Measurements from ENCODE around the gene CUTC.

- TF ChIP-seq POLR2A (IDR thresholded peaks at IDR 0.05; ENCODE audit: borderline replicate concordance, extremely low read depth, insufficient read depth, insufficient read length) (no peak), RAD21 (IDR thresholded peaks at IDR 0.05; ENCODE audit: low read depth) (no peak), EGR1 (IDR thresholded peaks at IDR 0.05; ENCODE audit: low read depth) (no peak), EZH2phosphoT487 (IDR thresholded peaks at IDR 0.05; ENCODE audit: borderline replicate concordance) (no peak), CEBPB (IDR thresholded peaks at IDR 0.05; ENCODE audit: low read depth) (no peak), SP1 (IDR thresholded peaks at IDR 0.05; ENCODE audit: low read depth) (no peak), EZH2 (IDR thresholded peaks at IDR 0.05) (no peak), POLR2AphosphoS5 (IDR thresholded peaks at IDR 0.05; ENCODE audit: low read depth, low read length) (no peak), YY1 (IDR thresholded peaks at IDR 0.05; ENCODE audit: extremely low read depth, insufficient replicate concordance, low read depth, low read length) (no peak), CBX3 (IDR thresholded peaks at IDR 0.05; ENCODE audit: low read depth) (no peak), JUND (IDR thresholded peaks at IDR 0.05) (no peak)
- TF ChIP-seq, protein P1, sequence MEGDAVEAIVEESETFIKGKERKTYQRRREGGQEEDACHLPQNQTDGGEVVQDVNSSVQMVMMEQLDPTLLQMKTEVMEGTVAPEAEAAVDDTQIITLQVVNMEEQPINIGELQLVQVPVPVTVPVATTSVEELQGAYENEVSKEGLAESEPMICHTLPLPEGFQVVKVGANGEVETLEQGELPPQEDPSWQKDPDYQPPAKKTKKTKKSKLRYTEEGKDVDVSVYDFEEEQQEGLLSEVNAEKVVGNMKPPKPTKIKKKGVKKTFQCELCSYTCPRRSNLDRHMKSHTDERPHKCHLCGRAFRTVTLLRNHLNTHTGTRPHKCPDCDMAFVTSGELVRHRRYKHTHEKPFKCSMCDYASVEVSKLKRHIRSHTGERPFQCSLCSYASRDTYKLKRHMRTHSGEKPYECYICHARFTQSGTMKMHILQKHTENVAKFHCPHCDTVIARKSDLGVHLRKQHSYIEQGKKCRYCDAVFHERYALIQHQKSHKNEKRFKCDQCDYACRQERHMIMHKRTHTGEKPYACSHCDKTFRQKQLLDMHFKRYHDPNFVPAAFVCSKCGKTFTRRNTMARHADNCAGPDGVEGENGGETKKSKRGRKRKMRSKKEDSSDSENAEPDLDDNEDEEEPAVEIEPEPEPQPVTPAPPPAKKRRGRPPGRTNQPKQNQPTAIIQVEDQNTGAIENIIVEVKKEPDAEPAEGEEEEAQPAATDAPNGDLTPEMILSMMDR (IDR thresholded peaks at IDR 0.05 in 2 of 3, conservative IDR thresholded peaks at IDR 0.05 in 1 of 3; ENCODE audit: borderline replicate concordance in 1 of 3, insufficient read depth in 1 of 3, low read depth in 2 of 3, low read length in 2 of 3): no peak
These were observed 49.8 kb downstream of the CUTC start for GRCh38 chr10:99781734-99782429.

Measured in HCT116 (cell line).